ENCODE data around the gene CACNA1G.

CACNA1G gene

DNA sequence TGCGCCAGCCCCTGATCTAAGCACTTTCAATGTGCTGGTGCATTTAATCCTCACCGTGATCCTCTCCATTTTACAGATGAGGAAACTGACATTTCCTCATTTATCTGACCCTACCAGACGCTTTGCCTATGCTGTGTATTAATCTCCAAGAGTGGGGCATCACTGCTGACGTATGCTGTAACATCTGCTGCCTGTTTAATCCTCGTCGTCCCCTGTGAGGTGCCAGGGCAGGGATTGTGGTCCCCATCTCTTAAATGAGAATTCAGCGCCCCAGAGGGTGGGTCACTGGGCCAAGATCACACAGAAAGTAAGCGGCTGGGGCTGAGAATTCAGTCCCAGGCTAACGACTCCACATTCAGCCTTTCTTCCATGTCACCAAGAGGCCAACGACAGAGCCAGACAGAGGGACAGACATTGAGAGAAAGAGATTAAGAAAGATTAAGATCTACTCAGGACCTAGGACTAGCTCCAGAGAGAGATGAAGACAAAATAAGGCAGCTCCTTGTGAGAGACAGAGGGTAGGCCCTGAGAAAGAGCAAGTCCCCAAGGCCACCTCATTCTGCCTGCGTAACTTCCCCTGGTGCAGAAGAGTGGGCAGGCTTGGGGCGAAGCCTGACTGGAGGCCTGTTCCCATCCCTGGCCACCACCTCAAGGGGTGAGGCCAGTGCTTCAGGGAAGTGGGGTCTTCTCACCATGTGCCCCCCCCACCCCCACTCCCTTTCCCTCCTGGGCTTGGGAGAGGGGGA, 13.5 kb downstream of the CACNA1G start:
- TF ChIP-seq, protein P1, sequence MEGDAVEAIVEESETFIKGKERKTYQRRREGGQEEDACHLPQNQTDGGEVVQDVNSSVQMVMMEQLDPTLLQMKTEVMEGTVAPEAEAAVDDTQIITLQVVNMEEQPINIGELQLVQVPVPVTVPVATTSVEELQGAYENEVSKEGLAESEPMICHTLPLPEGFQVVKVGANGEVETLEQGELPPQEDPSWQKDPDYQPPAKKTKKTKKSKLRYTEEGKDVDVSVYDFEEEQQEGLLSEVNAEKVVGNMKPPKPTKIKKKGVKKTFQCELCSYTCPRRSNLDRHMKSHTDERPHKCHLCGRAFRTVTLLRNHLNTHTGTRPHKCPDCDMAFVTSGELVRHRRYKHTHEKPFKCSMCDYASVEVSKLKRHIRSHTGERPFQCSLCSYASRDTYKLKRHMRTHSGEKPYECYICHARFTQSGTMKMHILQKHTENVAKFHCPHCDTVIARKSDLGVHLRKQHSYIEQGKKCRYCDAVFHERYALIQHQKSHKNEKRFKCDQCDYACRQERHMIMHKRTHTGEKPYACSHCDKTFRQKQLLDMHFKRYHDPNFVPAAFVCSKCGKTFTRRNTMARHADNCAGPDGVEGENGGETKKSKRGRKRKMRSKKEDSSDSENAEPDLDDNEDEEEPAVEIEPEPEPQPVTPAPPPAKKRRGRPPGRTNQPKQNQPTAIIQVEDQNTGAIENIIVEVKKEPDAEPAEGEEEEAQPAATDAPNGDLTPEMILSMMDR (IDR thresholded peaks at IDR 0.05) = no peak
- Histone ChIP-seq H3K4me3 (no peak overlapping the region), H3K27ac (no peak overlapping the region), H3K36me3 (no peaks in the 10 kb centered on the region), H3K27me3 (peaks cover 0 to 17% of the 10 kb centered on the region in 2 donors), H3K9me3 (no peaks in the 10 kb centered on the region), H3K4me1 (no peaks in the 10 kb centered on the region)
- DNase-seq = no peak
- intact Hi-C loops (cut with DNase I; ENCODE audit: low total_unique reads) = no loop called here

DNA sequence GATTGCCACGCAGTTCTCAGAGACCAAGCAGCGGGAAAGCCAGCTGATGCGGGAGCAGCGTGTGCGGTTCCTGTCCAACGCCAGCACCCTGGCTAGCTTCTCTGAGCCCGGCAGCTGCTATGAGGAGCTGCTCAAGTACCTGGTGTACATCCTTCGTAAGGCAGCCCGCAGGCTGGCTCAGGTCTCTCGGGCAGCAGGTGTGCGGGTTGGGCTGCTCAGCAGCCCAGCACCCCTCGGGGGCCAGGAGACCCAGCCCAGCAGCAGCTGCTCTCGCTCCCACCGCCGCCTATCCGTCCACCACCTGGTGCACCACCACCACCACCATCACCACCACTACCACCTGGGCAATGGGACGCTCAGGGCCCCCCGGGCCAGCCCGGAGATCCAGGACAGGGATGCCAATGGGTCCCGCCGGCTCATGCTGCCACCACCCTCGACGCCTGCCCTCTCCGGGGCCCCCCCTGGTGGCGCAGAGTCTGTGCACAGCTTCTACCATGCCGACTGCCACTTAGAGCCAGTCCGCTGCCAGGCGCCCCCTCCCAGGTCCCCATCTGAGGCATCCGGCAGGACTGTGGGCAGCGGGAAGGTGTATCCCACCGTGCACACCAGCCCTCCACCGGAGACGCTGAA, 15.2 kb downstream of the CACNA1G start:
- DNase-seq = no peak
- no peaks in the 10 kb centered on the region for H3K4me1 ChIP-seq
- H3K9me3 ChIP-seq = no peaks in the 10 kb centered on the region
- no peak overlapping the region for H3K27ac ChIP-seq
- H3K27me3 ChIP-seq = peaks cover 0 to 29% of the 10 kb centered on the region in 2 donors
- TF ChIP-seq, protein P1 (IDR thresholded peaks at IDR 0.05) = no peak
- H3K36me3 ChIP-seq = no peaks in the 10 kb centered on the region
- H3K4me3 ChIP-seq = no peak overlapping the region
- intact Hi-C loops (cut with DNase I; ENCODE audit: low total_unique reads) = no loop called here

- DNase-seq = no peak
- H3K4me3 ChIP-seq = no peak overlapping the region
- no peaks in the 10 kb centered on the region for H3K36me3 ChIP-seq
- intact Hi-C loops (cut with DNase I; ENCODE audit: low total_unique reads) = no loop called here
- H3K27me3 ChIP-seq = peaks cover 0 to 32% of the 10 kb centered on the region in 2 donors
- no peak overlapping the region for H3K27ac ChIP-seq
- TF ChIP-seq, protein P1 (IDR thresholded peaks at IDR 0.05) = no peak
- H3K4me1 ChIP-seq = no peaks in the 10 kb centered on the region
- no peaks in the 10 kb centered on the region for H3K9me3 ChIP-seq
These were observed 16.3 kb downstream of the CACNA1G start for GRCh38 chr17:50576864-50577263.

DNA sequence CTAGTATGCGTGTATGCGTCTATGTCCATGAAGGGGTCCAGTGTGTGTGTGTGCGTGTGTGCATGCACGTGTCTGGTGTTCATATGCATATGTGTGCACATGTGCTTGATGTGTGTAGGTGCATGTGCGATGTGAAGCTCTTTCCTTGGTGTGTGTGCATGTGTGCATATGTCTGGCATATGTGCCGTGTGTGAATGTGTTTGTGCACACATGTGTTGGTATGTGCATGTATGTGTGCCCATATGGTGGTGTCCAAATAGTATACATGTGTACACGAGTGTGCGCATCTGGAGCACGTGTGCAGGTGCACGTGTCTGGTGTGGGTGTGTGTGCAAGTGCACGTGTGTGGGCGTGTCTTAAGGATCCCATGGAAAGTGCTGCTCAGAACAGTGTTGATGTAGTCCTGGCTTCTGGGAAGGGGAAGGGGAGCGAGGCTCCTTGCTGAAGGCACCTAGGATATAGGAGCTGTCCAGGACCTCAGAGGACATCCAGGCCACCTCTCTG, 17.0 kb downstream of the CACNA1G start:
- Histone ChIP-seq H3K4me1 (no peaks in the 10 kb centered on the region), H3K27ac (no peak overlapping the region), H3K4me3 (no peak overlapping the region), H3K27me3 (peaks cover 0 to 32% of the 10 kb centered on the region in 2 donors), H3K36me3 (no peaks in the 10 kb centered on the region), H3K9me3 (no peaks in the 10 kb centered on the region)
- DNase-seq = no peak
- intact Hi-C loops (cut with DNase I; ENCODE audit: low total_unique reads) = no loop called here
- TF ChIP-seq, protein P1 (IDR thresholded peaks at IDR 0.05) = no peak

DNA sequence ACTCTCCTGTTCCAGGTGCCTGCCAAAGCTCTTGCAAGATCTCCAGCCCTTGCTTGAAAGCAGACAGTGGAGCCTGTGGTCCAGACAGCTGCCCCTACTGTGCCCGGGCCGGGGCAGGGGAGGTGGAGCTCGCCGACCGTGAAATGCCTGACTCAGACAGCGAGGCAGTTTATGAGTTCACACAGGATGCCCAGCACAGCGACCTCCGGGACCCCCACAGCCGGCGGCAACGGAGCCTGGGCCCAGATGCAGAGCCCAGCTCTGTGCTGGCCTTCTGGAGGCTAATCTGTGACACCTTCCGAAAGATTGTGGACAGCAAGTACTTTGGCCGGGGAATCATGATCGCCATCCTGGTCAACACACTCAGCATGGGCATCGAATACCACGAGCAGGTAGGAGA, 17.7 kb downstream of the CACNA1G start:
- Histone ChIP-seq H3K27ac (no peak overlapping the region), H3K27me3 (peaks cover 0 to 32% of the 10 kb centered on the region in 2 donors), H3K36me3 (no peaks in the 10 kb centered on the region), H3K9me3 (no peaks in the 10 kb centered on the region), H3K4me1 (no peaks in the 10 kb centered on the region), H3K4me3 (no peak overlapping the region)
- DNase-seq = no peak
- intact Hi-C loops (cut with DNase I; ENCODE audit: low total_unique reads) = no loop called here
- TF ChIP-seq, protein P1 (IDR thresholded peaks at IDR 0.05) = no peak

All from tibial artery (tissue), 4 donors.